Occipital lobe (tissue), 2 donors: ENCODE measurements around the gene PKMYT1. TPM values are rescaled to one million over a fixed set of nuclear protein-coding genes. Genes with fewer than 3 reads are reported as not detected.
"Not testable (repeated sequence)": the region's sequence is repeated elsewhere in the genome, so short reads cannot be mapped to it uniquely, and the experiment has no call there.

Experiments
- DNase-seq: peaks from one replicate; lab custom pipeline; 2025; lab: John Stamatoyannopoulos, UW
- total RNA-seq: library from RNA; depleted of rRNA; stranded (reverse); fragments of >200 nt; gene quantifications from one replicate; pipeline ENCODE4 v1.2.3, GENCODE V29; 2014

The PKMYT1 gene
- total RNA-seq, 1 donor from 2014 or later, result 3.0 TPM

- DNase-seq, result no peak
Observed at GRCh38 chr16:2962334-2963073, 17.7 kb downstream of the PKMYT1 start.

GRCh38 chr16:2960183-2961010 is 19.8 kb downstream of the PKMYT1 start:
- no peak for DNase-seq

- DNase-seq, result no peak
Observed at GRCh38 chr16:2959206-2959605, 21.0 kb downstream of the PKMYT1 start.

- no peak for DNase-seq
Observed at GRCh38 chr16:2956579-2956956, 23.7 kb downstream of the PKMYT1 start.

- DNase-seq, result no peak
Observed at GRCh38 chr16:2955779-2956578, 24.3 kb downstream of the PKMYT1 start.

- DNase-seq, result no peak
Observed at GRCh38 chr16:2955438-2955778, 24.8 kb downstream of the PKMYT1 start.

- no peak for DNase-seq
Observed at GRCh38 chr16:2954656-2955381, 25.4 kb downstream of the PKMYT1 start.

GRCh38 chr16:2953706-2954627 is 26.3 kb downstream of the PKMYT1 start:
- DNase-seq, result no peak

GRCh38 chr16:2952679-2953078 is 27.6 kb downstream of the PKMYT1 start:
- DNase-seq, result no peak

GRCh38 chr16:2950773-2951172 is 29.5 kb downstream of the PKMYT1 start:
- DNase-seq, result no peak

- no peak for DNase-seq
Observed at GRCh38 chr16:2950353-2950724, 29.9 kb downstream of the PKMYT1 start.

- DNase-seq, result no peak
Observed at GRCh38 chr16:2949705-2950352, 30.4 kb downstream of the PKMYT1 start.

- no peak for DNase-seq
Observed at GRCh38 chr16:2948807-2949704, 31.2 kb downstream of the PKMYT1 start.

GRCh38 chr16:2946649-2947048 is 33.6 kb downstream of the PKMYT1 start:
- no peak for DNase-seq

- DNase-seq, result not testable (repeated sequence)
Observed at GRCh38 chr16:2943716-2944115, 36.5 kb downstream of the PKMYT1 start.

GRCh38 chr16:2942045-2942444 is 38.2 kb downstream of the PKMYT1 start:
- DNase-seq, result no peak

- no peak for DNase-seq
Observed at GRCh38 chr16:2939968-2940367, 40.3 kb downstream of the PKMYT1 start.

- no peak for DNase-seq
Observed at GRCh38 chr16:2938206-2938605, 42.0 kb downstream of the PKMYT1 start.

- no peak for DNase-seq
Observed at GRCh38 chr16:2937170-2937569, 43.1 kb downstream of the PKMYT1 start.
